HCT116 (cell line): Measurements from ENCODE around the gene FITM1. TPM values are rescaled to one million over a fixed set of nuclear protein-coding genes. Genes with fewer than 3 reads are reported as not detected.

Experiments
- ATAC-seq: fragments of 200-7000 bp; cut with Tn5 transposase; 2 replicates; pipeline ENCODE4 v1.9.1; 2020; ENCODE audit warnings: mild to moderate bottlenecking, moderate library complexity
- BruUV-seq: library from RNA; stranded (reverse); fragments of 400-500 nt; replicated peaks from 2 replicates; lab custom pipeline; 2021; lab: Mats Ljungman, UMichigan
- CTCF ChIA-PET: fragments of 300-600 bp; sonication (Branson Sonifier 250); formaldehyde crosslinking; loops from one replicate; lab custom pipeline; 2021; ENCODE audit warnings: antibody characterized with exemption; lab: Charles Lee
- POLR2A ChIA-PET: fragments of 300-600, 350-600 bp; sonication (Branson Sonifier 250); formaldehyde crosslinking; loops from one replicate; lab custom pipeline; 2021; ENCODE audit warnings: antibody characterized with exemption; lab: Charles Lee
- RAD21 ChIA-PET, 2 experiments: fragments of 300-600 bp; sonication (Branson Sonifier 250); formaldehyde crosslinking; loops; one replicate each; lab custom pipeline; 2023; ENCODE audit warnings: low total read pairs in 2 of 2; ENCODE audit not compliant: uncharacterized antibody in 2 of 2, unreplicated experiment in 2 of 2, low non-redundant PET in 1 of 2; lab: Charles Lee
- DNase-seq: peaks from one replicate; pipeline ENCODE4 v3.0.0-alpha.2; 2010; ENCODE audit warnings: low read depth, low spot score
- H2AFZ ChIP-seq: fragments of 200-600 bp; shearing (Covaris generic), sonication (generic); 2 replicates; pipeline ENCODE4 v1.6.1; 2017; ENCODE audit warnings: low read depth, mixed run types, mixed read lengths, antibody characterized with exemption, low read length; ENCODE audit not compliant: poor library complexity, severe bottlenecking
- H3K27ac ChIP-seq: 2 replicates; pipeline ENCODE4 v1.5.1; 2012; ENCODE audit warnings: low read depth, low read length
- H3K27me3 ChIP-seq: fragments of 200-600 bp; sonication (generic); 2 replicates; pipeline ENCODE4 v1.6.1; 2016; ENCODE audit warnings: mixed run types, low read length, mixed read lengths; ENCODE audit not compliant: insufficient read depth
- H3K36me3 ChIP-seq, 2 experiments: fragments of 200-500 bp in 1 of 2; fragments of 200-600 bp in 1 of 2; sonication (Bioruptor generic) in 1 of 2; sonication (generic) in 1 of 2; 2 replicates each; pipeline versions ENCODE4 v1.5.1 to v1.6.1; 2014 to 2016; ENCODE audit warnings: low read length in 2 of 2, inconsistent platforms in 1 of 2, mixed read lengths in 1 of 2, mixed run types in 1 of 2; ENCODE audit not compliant: insufficient read depth in 2 of 2, control insufficient read depth in 1 of 2
- H3K4me1 ChIP-seq, 2 experiments: fragments of 200-600 bp in 1 of 2; sonication (generic) in 1 of 2; 2 replicates each; pipeline versions ENCODE4 v1.5.1 to v1.6.1; 2012 to 2017; ENCODE audit warnings: low read length in 2 of 2, inconsistent platforms in 1 of 2, mild to moderate bottlenecking in 1 of 2, mixed read lengths in 1 of 2, mixed run types in 1 of 2, moderate library complexity in 1 of 2; ENCODE audit not compliant: insufficient read depth in 2 of 2, control insufficient read depth in 1 of 2
- H3K4me2 ChIP-seq: fragments of 200-600 bp; sonication (generic); 2 replicates; pipeline ENCODE4 v1.6.1; 2017; ENCODE audit warnings: mixed run types, low read length, mixed read lengths
- H3K4me3 ChIP-seq, 2 experiments: fragments of 200-600 bp in 1 of 2; sonication (generic) in 1 of 2; replicated peaks in 1 of 2; 2 replicates each; pipeline ENCODE4 v1.5.1; 2011 to 2016; ENCODE audit warnings: low read length in 2 of 2, control low read depth in 1 of 2, low read depth in 1 of 2, mild to moderate bottlenecking in 1 of 2, mixed read lengths in 1 of 2, mixed run types in 1 of 2
- H3K79me2 ChIP-seq: fragments of 200-600 bp; sonication (generic); 2 replicates; pipeline ENCODE4 v1.6.1; 2017; ENCODE audit warnings: mild to moderate bottlenecking, mixed run types, low read length, moderate library complexity, mixed read lengths; ENCODE audit not compliant: insufficient read depth
- H3K9ac ChIP-seq: fragments of 200-600 bp; sonication (generic); 2 replicates; pipeline ENCODE4 v1.6.1; 2016; ENCODE audit warnings: low read length, mixed read lengths
- H3K9me2 ChIP-seq: fragments of 200-600 bp; sonication (generic), shearing (Covaris generic); 2 replicates; pipeline ENCODE4 v1.6.1; 2017; ENCODE audit warnings: mixed run types, mild to moderate bottlenecking, moderate library complexity; ENCODE audit not compliant: insufficient read depth
- H3K9me3 ChIP-seq, 2 experiments: fragments of 200-500 bp in 1 of 2; fragments of 200-600 bp in 1 of 2; sonication (Bioruptor generic) in 1 of 2; sonication (generic) in 1 of 2; 2 replicates each; pipeline ENCODE4 v1.6.1; 2014 to 2017; ENCODE audit warnings: low read length in 2 of 2, mixed read lengths in 2 of 2, inconsistent platforms in 1 of 2, low read depth in 1 of 2, mild to moderate bottlenecking in 1 of 2, mixed run types in 1 of 2, moderate library complexity in 1 of 2; ENCODE audit not compliant: control insufficient read depth in 1 of 2, insufficient read depth in 1 of 2
- H4K20me1 ChIP-seq: fragments of 200-600 bp; sonication (generic), shearing (Covaris generic); 2 replicates; pipeline ENCODE4 v1.6.1; 2017; ENCODE audit warnings: mixed run types, mild to moderate bottlenecking, moderate library complexity; ENCODE audit not compliant: insufficient read depth
- EGR1 ChIP-seq: IDR thresholded peaks from 2 replicates; pipeline ENCODE4 v1.6.1; 2012; ENCODE audit warnings: low read depth
- EZH2 ChIP-seq: fragments of 200-600 bp; sonication (generic); IDR thresholded peaks from 2 replicates; pipeline ENCODE4 v1.6.1; 2017; ENCODE audit warnings: antibody characterized with exemption, mixed run types
- EZH2phosphoT487 ChIP-seq: fragments of 200-600 bp; IDR thresholded peaks from 2 replicates; pipeline ENCODE4 v1.6.1; 2018; ENCODE audit warnings: antibody characterized with exemption, borderline replicate concordance
- FOSL1 ChIP-seq: IDR thresholded peaks from 2 replicates; pipeline ENCODE4 v1.6.1; 2012; ENCODE audit warnings: low read depth
- JUND ChIP-seq: IDR thresholded peaks from 2 replicates; pipeline ENCODE4 v1.6.1; 2012
- POLR2A ChIP-seq: IDR thresholded peaks from 2 replicates; pipeline ENCODE4 v1.7.0; 2011; ENCODE audit warnings: borderline replicate concordance; ENCODE audit not compliant: insufficient read depth, insufficient read length; ENCODE audit errors: extremely low read depth
- ZFX ChIP-seq: fragments of 450-650 bp; IDR thresholded peaks from 2 replicates; pipeline ENCODE4 v1.6.1; 2017
- intact Hi-C: fragments of 100-400 bp; cut with micrococcal nuclease; formaldehyde crosslinking; loops from 2 replicates; pipeline ENCODE4 v1.10.0; 2022
- total RNA-seq: library from RNA; stranded (reverse); gene quantifications from one replicate; pipeline ENCODE4 v1.2.1, GENCODE V29; 2021; ENCODE audit not compliant: unreplicated experiment
- TF ChIP-seq, protein P1 (sequence below): IDR thresholded peaks from 2 replicates; pipeline ENCODE4 v1.6.1; 2011; ENCODE audit warnings: mild to moderate bottlenecking, low read length, moderate library complexity; ENCODE audit not compliant: insufficient replicate concordance; ENCODE audit errors: extremely low read depth
- TF ChIP-seq, protein P2 (sequence below): IDR thresholded peaks from 2 replicates; pipeline ENCODE4 v1.6.1; 2012
- TF ChIP-seq, protein P3 (sequence below), 3 experiments: fragments of 200-600 bp in 1 of 3; sonication (generic) in 1 of 3; IDR thresholded peaks in 2 of 3; conservative IDR thresholded peaks in 1 of 3; 2 replicates each; pipeline ENCODE4 v1.5.1; 2012 to 2017; ENCODE audit warnings: low read depth in 2 of 3, low read length in 2 of 3, antibody characterized with exemption in 1 of 3, borderline replicate concordance in 1 of 3, control low read depth in 1 of 3, mild to moderate bottlenecking in 1 of 3, mixed read lengths in 1 of 3, mixed run types in 1 of 3, moderate library complexity in 1 of 3; ENCODE audit not compliant: insufficient read depth in 1 of 3

The FITM1 gene
- total RNA-seq, 1 experiment from 2014 or later, result 0.81 TPM

DNA sequence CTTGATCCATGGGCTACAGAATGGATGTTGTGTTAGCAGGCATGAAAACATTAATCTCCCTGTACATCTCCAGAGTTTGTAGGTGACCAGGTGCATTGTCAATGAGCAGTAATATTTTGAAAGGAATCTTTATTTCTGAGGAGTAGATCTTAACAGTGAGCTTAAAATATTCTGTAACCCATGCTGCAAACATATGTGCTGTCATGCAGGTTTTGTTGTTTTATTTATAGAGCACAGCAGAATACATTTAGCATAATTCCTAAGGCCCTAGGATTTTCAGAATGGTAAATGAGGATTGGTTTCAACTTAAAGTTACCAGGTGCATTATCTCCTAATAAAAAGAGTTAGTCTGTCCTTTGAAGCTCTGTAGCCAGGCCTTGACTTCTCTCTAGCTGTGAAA, 3.5 kb upstream of the FITM1 start:
- CTCF ChIA-PET, result interaction anchor here (0.8 kb wide), 1 partner anchor 69 kb away, joined by 3 read pairs; no protein-coding TSS in a partner anchor
- no peak for ATAC-seq
- no peaks in the 10 kb centered on the region for H3K9me2 ChIP-seq

More for the DNA sequence above, 3.5 kb upstream of the FITM1 start:
- Histone ChIP-seq H3K27me3 (no peaks in the 10 kb centered on the region), H3K79me2 (no peaks in the 10 kb centered on the region), H3K4me2 (no peak overlapping the region), H3K36me3 (peaks cover 0 to 7% of the 10 kb centered on the region in 2 experiments; a peak in 2 of 4 replicates), H3K9ac (no peak overlapping the region), H3K27ac (no peak overlapping the region), H3K4me1 (no peaks in the 10 kb centered on the region), H2AFZ (no peak overlapping the region), H4K20me1 (no peaks in the 10 kb centered on the region), H3K9me3 (no peaks in the 10 kb centered on the region), H3K4me3 (no peak overlapping the region)
- ChIA-PET RAD21 (interaction anchor here in 1 of 2 experiments (0.7 kb wide), 1 partner anchor 13 kb away, joined by 3 read pairs; no protein-coding TSS in a partner anchor), POLR2A (interaction anchor here (0.6 to 1.9 kb wide), 3 partner anchors 9 to 26 kb away, joined by 3 to 8 read pairs (median 5); partner anchors contain the start of genes EMC9 and PSME1)
- TF ChIP-seq POLR2A (no peak), JUND (no peak), EGR1 (no peak), EZH2phosphoT487 (no peak), FOSL1 (no peak), ZFX (no peak), EZH2 (no peak)
- TF ChIP-seq, protein P1, sequence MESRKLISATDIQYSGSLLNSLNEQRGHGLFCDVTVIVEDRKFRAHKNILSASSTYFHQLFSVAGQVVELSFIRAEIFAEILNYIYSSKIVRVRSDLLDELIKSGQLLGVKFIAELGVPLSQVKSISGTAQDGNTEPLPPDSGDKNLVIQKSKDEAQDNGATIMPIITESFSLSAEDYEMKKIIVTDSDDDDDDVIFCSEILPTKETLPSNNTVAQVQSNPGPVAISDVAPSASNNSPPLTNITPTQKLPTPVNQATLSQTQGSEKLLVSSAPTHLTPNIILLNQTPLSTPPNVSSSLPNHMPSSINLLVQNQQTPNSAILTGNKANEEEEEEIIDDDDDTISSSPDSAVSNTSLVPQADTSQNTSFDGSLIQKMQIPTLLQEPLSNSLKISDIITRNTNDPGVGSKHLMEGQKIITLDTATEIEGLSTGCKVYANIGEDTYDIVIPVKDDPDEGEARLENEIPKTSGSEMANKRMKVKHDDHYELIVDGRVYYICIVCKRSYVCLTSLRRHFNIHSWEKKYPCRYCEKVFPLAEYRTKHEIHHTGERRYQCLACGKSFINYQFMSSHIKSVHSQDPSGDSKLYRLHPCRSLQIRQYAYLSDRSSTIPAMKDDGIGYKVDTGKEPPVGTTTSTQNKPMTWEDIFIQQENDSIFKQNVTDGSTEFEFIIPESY, result no peak
- TF ChIP-seq, protein P2, sequence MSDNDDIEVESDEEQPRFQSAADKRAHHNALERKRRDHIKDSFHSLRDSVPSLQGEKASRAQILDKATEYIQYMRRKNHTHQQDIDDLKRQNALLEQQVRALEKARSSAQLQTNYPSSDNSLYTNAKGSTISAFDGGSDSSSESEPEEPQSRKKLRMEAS, result no peak
- TF ChIP-seq, protein P3, sequence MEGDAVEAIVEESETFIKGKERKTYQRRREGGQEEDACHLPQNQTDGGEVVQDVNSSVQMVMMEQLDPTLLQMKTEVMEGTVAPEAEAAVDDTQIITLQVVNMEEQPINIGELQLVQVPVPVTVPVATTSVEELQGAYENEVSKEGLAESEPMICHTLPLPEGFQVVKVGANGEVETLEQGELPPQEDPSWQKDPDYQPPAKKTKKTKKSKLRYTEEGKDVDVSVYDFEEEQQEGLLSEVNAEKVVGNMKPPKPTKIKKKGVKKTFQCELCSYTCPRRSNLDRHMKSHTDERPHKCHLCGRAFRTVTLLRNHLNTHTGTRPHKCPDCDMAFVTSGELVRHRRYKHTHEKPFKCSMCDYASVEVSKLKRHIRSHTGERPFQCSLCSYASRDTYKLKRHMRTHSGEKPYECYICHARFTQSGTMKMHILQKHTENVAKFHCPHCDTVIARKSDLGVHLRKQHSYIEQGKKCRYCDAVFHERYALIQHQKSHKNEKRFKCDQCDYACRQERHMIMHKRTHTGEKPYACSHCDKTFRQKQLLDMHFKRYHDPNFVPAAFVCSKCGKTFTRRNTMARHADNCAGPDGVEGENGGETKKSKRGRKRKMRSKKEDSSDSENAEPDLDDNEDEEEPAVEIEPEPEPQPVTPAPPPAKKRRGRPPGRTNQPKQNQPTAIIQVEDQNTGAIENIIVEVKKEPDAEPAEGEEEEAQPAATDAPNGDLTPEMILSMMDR (IDR thresholded peaks at IDR 0.05 in 2 of 3, conservative IDR thresholded peaks at IDR 0.05 in 1 of 3; ENCODE audit: borderline replicate concordance in 1 of 3, insufficient read depth in 1 of 3, low read depth in 2 of 3, low read length in 2 of 3), result no peak
- no peak for DNase-seq
- no TSS peak for BruUV-seq
- intact Hi-C loops, result no loop called here
